ENCODE results near the gene GRM2.

- 0 out of 6 replicates have a peak, but pooled peaks of 1 of the 3 experiments have one; percentile 20 for TF ChIP-seq CTCF (IDR thresholded peaks at IDR 0.05 in 2 of 3, conservative IDR thresholded peaks at IDR 0.05 in 1 of 3; ENCODE audit: control insufficient read depth in 2 of 3, extremely low read depth in 1 of 3, insufficient read depth in 1 of 3, low read depth in 3 of 3, low read length in 3 of 3)
- TF ChIP-seq ELK1 (IDR thresholded peaks at IDR 0.05; ENCODE audit: low read depth, low read length), result no peak
- no peak for TF ChIP-seq POLR2A (IDR thresholded peaks at IDR 0.05; ENCODE audit: low read depth, low read length)
- no peak for TF ChIP-seq BRCA1 (IDR thresholded peaks at IDR 0.05; ENCODE audit: low read depth, low read length)
- TF ChIP-seq MTA3 (IDR thresholded peaks at IDR 0.05; ENCODE audit: borderline replicate concordance, low read length), result no peak
- no peak for TF ChIP-seq SIN3A (IDR thresholded peaks at IDR 0.05; ENCODE audit: low read depth, low read length)
- TF ChIP-seq SP1 (IDR thresholded peaks at IDR 0.05; ENCODE audit: low read depth, low read length), result no peak
- TF ChIP-seq POLR2AphosphoS5 (IDR thresholded peaks at IDR 0.05; ENCODE audit: low read length), result no peak
Observed at GRCh38 chr3:51719410-51720025, 12.7 kb downstream of the GRM2 start.
